ACHN (cell line): ENCODE data around the gene C1orf52.
A peak's percentile ranks its signal among the peaks of the same experiment; 100 is the strongest.
"Not testable (repeated sequence)": the region's sequence is repeated elsewhere in the genome, so short reads cannot be mapped to it uniquely, and the experiment has no call there.

ENCODE experiments used
- DNase-seq: peaks from one replicate; pipeline ENCODE4 v3.0.0-alpha.2; 2015
- in situ Hi-C: cut with HindIII; loops from 2 replicates; pipeline ENCODE4 v1.10.0; 2017; ENCODE audit warnings: low sequenced_read_pairs, low pct_ligation_motif_present, low pct_unique_long_range_greater_than_20kb

C1orf52 gene

GRCh38 chr1:85282424-85282823 is 23.0 kb upstream of the C1orf52 start:
- in situ Hi-C loops, result no loop called here
- peak; percentile 44 for DNase-seq

GRCh38 chr1:85280636-85281035 is 21.2 kb upstream of the C1orf52 start:
- in situ Hi-C loops, result no loop called here
- no peak for DNase-seq

- in situ Hi-C loops, result no loop called here
- DNase-seq, result no peak
Observed at GRCh38 chr1:85279458-85280080, 20.1 kb upstream of the C1orf52 start.

- in situ Hi-C loops, result no loop called here
- DNase-seq, result peak; percentile 95
Observed at GRCh38 chr1:85278853-85279314, 19.4 kb upstream of the C1orf52 start.

- in situ Hi-C loops, result no loop called here
- no peak for DNase-seq
Observed at GRCh38 chr1:85277802-85278201, 18.3 kb upstream of the C1orf52 start.

GRCh38 chr1:85276978-85277639 is 17.6 kb upstream of the C1orf52 start:
- no peak for DNase-seq
- in situ Hi-C loops, result no loop called here

- in situ Hi-C loops, result no loop called here
- peak; percentile 97 for DNase-seq
Observed at GRCh38 chr1:85276215-85276977, 16.9 kb upstream of the C1orf52 start, which contains the start of gene BCL10. Gene BCL10, minus strand, starts transcription at chr1:85276632. Its CDS starts 280 bp downstream, at chr1:85276352.

- in situ Hi-C loops, result no loop called here
- peak; percentile 26 for DNase-seq
Observed at GRCh38 chr1:85275701-85276214, 16.3 kb upstream of the C1orf52 start.

- peak; percentile 70 for DNase-seq
- in situ Hi-C loops, result no loop called here
Observed at GRCh38 chr1:85274969-85275453, 15.5 kb upstream of the C1orf52 start.

- DNase-seq, result no peak
- in situ Hi-C loops, result no loop called here
Observed at GRCh38 chr1:85273397-85273796, 13.9 kb upstream of the C1orf52 start.

- in situ Hi-C loops, result no loop called here
- no peak for DNase-seq
Observed at GRCh38 chr1:85268801-85269585, 9.5 kb upstream of the C1orf52 start.

GRCh38 chr1:85267313-85267712 is 7.9 kb upstream of the C1orf52 start:
- in situ Hi-C loops, result no loop called here
- no peak for DNase-seq

GRCh38 chr1:85264150-85264549 is 4.7 kb upstream of the C1orf52 start:
- in situ Hi-C loops, result no loop called here
- no peak for DNase-seq

GRCh38 chr1:85262985-85263384 is 3.5 kb upstream of the C1orf52 start:
- no peak for DNase-seq
- in situ Hi-C loops, result no loop called here

GRCh38 chr1:85259912-85260274 is 431 bp upstream of the C1orf52 start:
- DNase-seq, result no peak
- in situ Hi-C loops, result no loop called here

GRCh38 chr1:85258536-85259117 is 835 bp downstream of the C1orf52 start:
- no peak for DNase-seq
- in situ Hi-C loops, result no loop called here

- DNase-seq, in situ Hi-C loops: not testable (repeated sequence)
Observed at GRCh38 chr1:85249042-85249441, 10.4 kb downstream of the C1orf52 start.

GRCh38 chr1:85245891-85246290 is 13.6 kb downstream of the C1orf52 start:
- in situ Hi-C loops, result no loop called here
- DNase-seq, result no peak
